NCI-H2227 (cell line): ENCODE data around the gene SOWAHC.
A peak's percentile ranks its signal among the peaks of the same experiment; 100 is the strongest.
"Not testable (repeated sequence)": the region's sequence is repeated elsewhere in the genome, so short reads cannot be mapped to it uniquely, and the experiment has no call there.

Source experiments
- DNase-seq: peaks from one replicate; lab custom pipeline; 2025; ENCODE audit not compliant: unreplicated experiment; lab: John Stamatoyannopoulos, UW

Gene SOWAHC

DNA sequence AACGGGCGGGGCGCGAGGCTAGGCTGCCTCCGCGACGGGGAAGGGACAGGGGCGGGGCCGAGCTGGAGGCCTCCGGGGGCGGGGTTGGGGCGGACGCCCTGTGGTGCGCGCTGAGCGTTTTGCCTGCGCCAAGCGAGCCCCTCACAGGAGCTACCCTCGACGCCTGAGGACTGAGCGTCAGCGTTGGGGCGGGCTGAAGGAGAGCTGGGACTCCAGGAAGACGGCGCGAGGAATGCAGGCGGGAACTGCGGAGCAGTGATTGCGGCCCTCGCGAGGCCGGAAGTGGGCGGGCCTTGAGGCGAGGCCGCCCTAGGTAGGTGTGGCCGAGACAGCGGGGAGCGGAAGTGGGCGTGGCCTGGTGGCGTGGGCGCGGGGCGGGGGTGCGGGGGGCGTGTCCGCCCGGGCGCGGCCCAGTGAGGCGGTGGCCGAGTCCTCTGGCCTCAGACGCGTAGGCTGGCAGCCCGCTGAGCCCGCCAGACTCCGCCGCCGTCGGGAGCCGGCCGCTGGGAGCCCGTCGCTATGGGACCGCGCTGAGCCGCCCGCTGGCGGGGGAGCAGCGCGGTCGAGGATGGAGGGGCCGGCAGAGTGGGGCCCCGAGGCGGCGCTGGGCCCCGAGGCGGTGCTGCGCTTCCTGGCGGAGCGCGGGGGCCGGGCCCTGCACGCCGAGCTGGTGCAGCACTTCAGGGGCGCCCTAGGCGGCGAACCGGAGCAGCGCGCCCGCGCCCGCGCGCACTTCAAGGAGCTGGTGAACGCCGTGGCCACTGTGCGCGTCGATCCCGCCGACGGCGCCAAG, at the start of gene SOWAHC, which contains the start of gene SEPTIN10:
TSS of gene SOWAHC (plus strand) at position 443 of the 793 bp plus-strand sequence. CDS start at position 569, 126 bp downstream.
TSS of gene SEPTIN10 (minus strand) at position 45 of the 793 bp plus-strand sequence. CDS start 139 bp downstream, outside the sequence.
- peak; percentile 99 for DNase-seq

DNA sequence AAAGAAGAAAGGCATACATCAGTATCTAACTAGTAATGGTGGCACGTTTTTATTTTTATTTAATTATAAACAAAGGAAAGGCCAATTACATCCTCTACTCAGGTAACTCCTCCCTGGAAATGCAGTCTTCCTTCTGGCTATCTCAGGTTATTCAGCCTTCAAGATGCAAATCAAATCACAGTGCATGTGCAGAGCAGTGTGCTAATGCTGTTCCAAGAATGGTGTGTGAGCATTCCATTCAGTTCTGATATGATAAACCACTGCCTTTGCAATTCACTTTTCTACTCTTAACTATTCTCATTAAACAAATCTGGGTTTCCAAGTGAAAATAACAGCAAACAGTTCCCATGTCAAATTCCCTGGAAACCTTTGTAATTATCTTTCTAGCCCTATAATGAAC, 38.8 kb upstream of the SOWAHC start:
- DNase-seq: no peak

DNA sequence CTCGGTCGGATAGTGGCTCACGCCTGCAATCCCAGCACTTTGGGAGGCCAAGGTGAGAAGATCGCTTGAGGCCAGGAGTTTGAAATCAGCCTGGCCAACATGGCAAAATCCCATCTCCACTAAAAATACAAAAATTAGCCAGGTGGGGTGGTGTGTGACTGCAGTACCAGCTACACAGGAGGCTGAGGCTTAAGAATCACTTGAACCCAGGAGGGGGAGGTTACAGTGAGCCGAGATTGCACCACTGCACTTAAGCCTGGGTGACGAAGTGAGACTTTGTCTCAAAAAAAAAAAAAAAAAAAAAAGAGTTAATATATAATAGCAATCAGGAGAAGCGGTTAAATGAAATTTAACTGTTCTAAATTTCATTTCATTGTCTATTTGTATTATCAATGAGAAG, 36.5 kb upstream of the SOWAHC start:
- not testable (repeated sequence) for DNase-seq

DNA sequence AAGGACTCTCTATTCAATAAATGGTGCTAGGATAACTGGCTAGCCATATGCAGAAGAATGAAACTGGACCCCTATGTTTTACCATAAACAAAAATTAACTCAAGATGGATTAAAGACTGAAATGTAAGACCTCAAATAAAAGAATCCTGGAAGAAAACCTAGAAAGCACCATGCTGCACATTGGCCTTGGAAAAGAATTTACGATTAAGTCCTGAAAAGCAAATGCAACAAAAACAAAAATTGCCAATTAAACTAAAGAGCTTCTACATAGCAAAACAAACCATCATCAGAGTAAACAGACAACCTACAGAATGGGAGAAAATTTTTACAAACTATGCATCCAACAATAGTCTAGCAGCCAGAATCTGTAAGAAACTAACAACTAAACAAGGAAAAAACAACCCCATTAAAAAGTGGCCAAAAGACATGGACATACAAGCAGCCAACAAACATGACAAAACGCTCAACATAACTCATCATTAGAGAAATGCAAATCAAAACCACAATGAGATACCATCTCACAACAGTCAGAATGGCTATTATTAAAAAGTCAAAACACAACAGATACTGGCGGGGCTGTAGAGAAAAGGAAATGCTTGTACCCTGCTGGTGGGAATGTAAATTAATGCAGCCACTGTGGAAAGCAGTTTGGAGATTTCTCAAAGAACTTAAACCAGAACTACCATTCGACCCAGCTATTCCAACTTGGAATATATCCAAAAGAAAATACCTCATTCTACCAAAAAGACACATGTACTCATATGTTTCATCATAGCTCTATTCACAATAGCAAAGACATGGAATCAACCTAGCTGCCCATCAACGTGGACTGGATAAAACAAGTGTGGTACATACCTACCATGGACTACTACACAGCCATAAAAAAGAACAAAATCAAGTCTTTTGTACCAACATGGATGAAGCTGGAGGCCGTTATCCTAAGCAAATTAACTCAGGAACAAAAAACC, 31.0 kb upstream of the SOWAHC start:
- no peak for DNase-seq

GRCh38 chr2:109586687-109587086, 27.5 kb upstream of the SOWAHC start:
- DNase-seq: no peak

DNA sequence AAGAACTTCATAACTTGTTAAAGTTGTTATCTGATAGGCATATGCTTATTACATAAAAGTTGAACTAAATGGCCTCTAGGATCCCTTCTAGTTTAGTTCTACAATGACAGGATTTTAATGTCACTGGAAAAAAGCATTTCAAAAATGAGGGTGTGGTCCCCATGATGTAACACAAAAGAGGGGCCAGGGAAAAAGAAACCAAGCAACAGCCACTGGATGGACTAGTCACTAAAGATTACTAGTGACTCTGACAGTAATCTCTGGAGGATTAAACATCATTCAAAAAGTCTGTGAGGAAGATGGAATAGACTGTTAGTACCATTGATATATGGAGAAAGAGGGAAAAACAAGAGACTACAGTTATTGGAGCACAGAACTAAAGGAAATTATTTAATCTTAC, 23.0 kb upstream of the SOWAHC start:
- no peak for DNase-seq

- no peak for DNase-seq
These were observed 21.3 kb upstream of the SOWAHC start for GRCh38 chr2:109592905-109593304.

DNA sequence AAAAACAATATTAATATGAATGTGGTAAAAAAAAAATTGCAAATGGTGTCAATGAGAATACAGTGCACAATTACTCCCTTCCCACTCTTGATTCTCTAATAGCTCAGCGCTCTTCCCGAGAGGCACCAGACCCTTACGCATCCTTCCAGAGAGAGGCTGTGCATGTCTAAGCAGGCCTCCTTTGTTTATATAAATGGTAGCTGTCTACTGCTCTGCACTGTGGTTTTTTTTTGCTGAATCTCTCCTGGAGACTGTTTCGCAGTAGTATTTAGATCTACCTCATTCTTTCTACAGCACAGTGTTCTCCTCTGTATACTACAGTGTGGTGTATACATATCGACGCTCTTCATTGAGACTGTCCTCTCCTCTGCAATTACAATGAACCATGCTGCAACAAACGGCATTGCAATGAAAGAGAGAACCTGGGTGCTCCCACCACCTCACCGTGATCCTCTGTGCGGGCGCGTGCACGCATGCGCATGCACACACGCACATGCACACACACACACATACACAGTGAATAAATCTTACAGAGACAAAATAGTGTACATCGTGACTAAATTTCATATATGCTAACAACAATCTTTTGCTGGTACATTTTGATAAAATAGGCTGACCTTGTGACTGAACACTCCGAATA, 19.8 kb upstream of the SOWAHC start:
- peak; percentile 54 for DNase-seq

GRCh38 chr2:109595644-109596043, 18.5 kb upstream of the SOWAHC start:
- no peak for DNase-seq

DNA sequence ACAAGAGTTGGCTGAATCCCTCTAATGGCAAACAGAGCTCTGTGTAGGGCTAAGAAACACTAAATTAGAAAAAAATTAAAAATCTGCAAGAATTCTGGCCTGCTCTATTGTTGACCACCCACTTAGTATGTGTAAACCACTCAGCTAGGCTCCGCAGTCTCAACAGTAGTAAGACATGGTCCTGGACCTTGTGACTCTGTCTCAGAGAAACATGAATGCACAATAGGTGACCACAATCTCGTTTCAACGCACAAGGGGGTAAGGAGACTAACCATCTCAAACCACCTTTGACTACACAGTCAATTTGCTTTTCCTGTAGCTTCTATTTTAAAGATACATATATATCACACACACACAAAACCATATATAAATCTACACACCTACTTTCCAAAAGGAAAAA, 16.9 kb upstream of the SOWAHC start:
- no peak for DNase-seq

DNA sequence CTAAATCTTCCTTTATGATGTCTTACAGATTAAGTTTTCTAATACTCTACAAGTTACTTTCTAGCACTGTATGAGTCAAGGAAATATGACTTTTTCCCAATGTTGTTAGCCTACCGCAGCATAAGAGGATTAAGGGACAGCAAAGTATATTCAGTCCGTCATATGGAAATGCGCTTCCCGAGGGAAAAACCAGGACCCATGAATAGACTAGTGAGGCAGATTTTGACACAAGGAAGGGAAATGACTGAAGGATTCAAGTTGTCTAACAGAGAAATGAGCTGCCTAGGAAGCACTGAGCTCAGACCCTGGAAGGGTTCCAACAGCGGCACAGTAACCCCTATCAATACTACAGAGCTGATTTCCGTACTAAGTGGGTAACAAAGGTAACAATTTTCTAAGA, 12.4 kb upstream of the SOWAHC start:
- DNase-seq: no peak

GRCh38 chr2:109602617-109603188, 11.5 kb upstream of the SOWAHC start:
- no peak for DNase-seq

DNA sequence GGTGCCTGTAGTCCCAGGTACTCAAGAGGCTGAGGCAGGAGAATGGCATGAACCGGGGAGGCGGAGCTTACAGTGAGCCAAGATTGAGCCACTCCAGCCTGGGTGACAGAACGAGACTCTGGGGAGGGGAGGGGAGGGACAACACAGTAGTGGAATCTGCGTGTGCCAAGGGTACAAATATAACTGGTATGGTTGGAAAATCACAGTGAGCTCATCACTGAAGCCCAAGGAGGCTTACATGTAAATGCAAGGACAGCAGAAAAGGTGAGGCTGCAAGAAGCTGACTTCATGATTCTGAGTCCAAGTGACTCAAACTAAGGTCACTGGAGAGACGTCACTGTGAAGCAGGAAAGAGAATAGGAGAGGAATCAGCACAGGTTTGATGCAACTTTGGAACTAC, 9.6 kb upstream of the SOWAHC start:
- DNase-seq: no peak

DNA sequence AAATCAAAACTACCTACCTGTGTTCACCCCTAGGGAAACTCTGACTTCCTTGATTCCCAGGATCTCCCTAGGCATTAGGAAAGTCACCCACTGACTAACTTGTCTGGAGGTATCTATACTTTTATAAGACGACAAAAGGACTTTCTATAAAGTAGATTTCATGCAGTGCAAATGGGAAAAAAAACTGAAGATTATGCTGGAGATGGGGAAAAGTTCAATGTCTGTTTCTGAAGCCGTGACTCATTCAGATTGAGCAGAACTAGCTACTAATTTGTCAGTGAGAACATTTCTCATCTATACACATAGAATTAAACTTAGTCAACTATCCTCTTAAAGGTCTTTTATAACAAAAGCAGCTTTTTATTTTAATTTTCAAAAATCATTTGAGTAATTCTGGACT, 6.4 kb upstream of the SOWAHC start:
- no peak for DNase-seq

GRCh38 chr2:109609352-109610024, 4.7 kb upstream of the SOWAHC start:
- no peak for DNase-seq

GRCh38 chr2:109611467-109612095, 2.6 kb upstream of the SOWAHC start:
- no peak for DNase-seq

GRCh38 chr2:109613081-109613921, 863 bp upstream of the SOWAHC start:
- peak; percentile 70 for DNase-seq

DNA sequence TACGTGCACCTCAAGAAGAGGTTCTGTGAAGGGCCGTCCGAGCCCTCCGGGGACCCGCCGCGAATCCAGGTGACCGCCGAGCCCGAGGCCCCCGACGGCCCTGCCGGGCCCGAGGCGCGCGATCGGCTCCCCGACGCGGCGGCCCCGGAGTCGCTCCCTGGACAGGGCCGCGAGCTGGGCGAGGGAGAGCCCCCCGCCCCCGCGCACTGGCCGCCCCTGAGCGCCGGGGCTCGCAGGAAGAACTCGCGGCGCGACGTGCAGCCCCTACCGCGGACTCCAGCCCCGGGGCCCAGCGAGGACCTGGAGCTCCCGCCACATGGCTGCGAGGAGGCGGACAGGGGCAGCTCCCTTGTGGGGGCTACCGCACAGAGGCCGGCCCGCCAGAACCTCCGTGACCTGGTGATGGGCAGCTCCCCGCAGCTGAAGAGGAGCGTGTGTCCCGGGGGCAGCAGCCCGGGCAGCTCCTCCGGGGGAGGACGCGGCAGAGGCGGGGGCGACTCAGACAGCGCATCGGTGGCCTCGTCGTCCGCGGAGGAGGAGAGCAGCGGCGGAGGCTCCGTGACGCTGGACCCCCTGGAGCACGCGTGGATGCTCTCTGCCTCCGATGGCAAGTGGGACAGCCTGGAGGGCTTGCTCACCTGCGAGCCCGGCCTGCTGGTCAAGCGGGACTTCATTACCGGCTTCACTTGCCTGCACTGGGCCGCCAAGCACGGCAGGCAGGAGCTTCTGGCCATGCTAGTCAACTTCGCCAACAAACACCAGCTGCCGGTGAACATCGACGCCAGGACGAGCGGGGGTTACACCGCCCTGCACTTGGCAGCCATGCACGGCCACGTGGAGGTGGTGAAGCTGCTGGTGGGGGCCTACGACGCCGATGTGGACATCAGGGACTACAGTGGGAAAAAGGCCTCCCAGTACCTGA, 812 bp downstream of the SOWAHC start:
- peak; percentile 68 for DNase-seq
